ENCODE data around the gene SH3RF3. TPM values are rescaled to one million over a fixed set of nuclear protein-coding genes. Genes with fewer than 3 reads are reported as not detected.

The SH3RF3 gene
- total RNA-seq, 1 experiment from 2014 or later = not detected

DNA sequence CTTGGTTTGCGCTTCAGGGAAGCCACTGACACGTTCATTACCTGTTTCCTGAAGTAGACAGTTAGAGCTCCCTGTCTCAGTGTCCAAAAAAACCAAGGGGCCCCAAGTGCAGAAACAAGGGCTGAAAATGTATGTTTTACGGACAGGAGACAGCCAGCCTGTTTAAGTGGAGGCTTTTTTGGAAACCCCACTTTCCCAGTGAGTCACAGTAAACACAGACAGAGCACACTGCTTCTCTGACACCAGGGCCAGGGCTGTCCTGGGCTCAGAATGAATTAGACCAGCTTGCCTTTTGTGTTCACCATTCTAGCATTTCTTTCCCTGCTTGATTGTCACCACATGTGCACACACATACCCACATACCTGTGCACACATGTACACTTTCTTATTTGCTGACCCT, 128.6 kb downstream of the SH3RF3 start:
- H3K9me3 ChIP-seq (ENCODE audit: control insufficient read depth in 1 of 2, insufficient read depth in 1 of 2, low read depth in 1 of 2, low read length in 2 of 2) = no peaks in the 10 kb centered on the region
- CTCF ChIA-PET = no interaction called here
- intact Hi-C loops (cut with micrococcal nuclease) = no loop called here
- no TSS peak for BruUV-seq (replicated peaks)
- TF ChIP-seq POLR2A (IDR thresholded peaks at IDR 0.05; ENCODE audit: borderline replicate concordance, extremely low read depth, insufficient read depth, insufficient read length) = no peak
- no peak for ATAC-seq
- no peak overlapping the region for H2AFZ ChIP-seq (ENCODE audit: low read depth, low read length, poor library complexity, severe bottlenecking)
- H3K79me2 ChIP-seq (ENCODE audit: insufficient read depth, low read length) = no peaks in the 10 kb centered on the region
- DNase-seq (ENCODE audit: low read depth, low spot score) = no peak
- no peaks in the 10 kb centered on the region for H4K20me1 ChIP-seq (ENCODE audit: insufficient read depth)
- no peak overlapping the region for H3K9ac ChIP-seq (ENCODE audit: low read length)
- no peak overlapping the region for H3K27ac ChIP-seq (ENCODE audit: low read depth, low read length)
- H3K36me3 ChIP-seq (ENCODE audit: control insufficient read depth in 1 of 2, insufficient read depth in 2 of 2, low read length in 2 of 2) = no peaks in the 10 kb centered on the region
- no peaks in the 10 kb centered on the region for H3K4me1 ChIP-seq (ENCODE audit: control insufficient read depth in 1 of 2, insufficient read depth in 2 of 2, low read length in 2 of 2)
- H3K4me2 ChIP-seq (ENCODE audit: low read length) = no peak overlapping the region
- no peaks in the 10 kb centered on the region for H3K9me2 ChIP-seq (ENCODE audit: insufficient read depth)
- H3K4me3 ChIP-seq (replicated peaks in 1 of 2; ENCODE audit: low read depth in 1 of 2, low read length in 2 of 2) = no peak overlapping the region
- H3K27me3 ChIP-seq (ENCODE audit: insufficient read depth, low read length) = no peaks in the 10 kb centered on the region; the same call in 1 of the 2 replicates
- POLR2A ChIA-PET = no interaction called here
- RAD21 ChIA-PET (ENCODE audit: low non-redundant PET in 1 of 2, low total read pairs in 2 of 2, uncharacterized antibody in 2 of 2, unreplicated experiment in 2 of 2) = no interaction called here

DNA sequence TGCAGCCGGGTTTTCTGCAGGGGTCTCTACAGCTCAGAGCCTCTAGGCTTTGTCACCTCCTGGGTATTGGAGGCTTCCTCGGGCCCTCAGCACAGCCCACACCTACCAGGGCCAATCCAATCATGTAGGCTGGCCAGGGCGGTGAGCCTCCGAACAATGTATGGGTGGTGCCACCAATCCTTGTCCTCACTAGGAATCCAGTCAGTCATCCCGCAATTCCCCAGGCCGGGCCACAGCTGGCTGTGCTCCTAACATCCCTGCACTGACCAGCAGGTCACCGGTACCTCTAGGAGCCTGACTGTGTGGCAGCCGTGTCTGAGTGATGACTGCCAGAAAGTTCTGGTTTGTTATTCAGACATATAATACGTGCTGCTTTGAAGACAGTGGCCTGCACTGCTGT, 129.4 kb downstream of the SH3RF3 start:
- CTCF ChIA-PET = no interaction called here
- no peaks in the 10 kb centered on the region for H3K9me3 ChIP-seq (ENCODE audit: control insufficient read depth in 1 of 2, insufficient read depth in 1 of 2, low read depth in 1 of 2, low read length in 2 of 2)
- no peak overlapping the region for H3K27ac ChIP-seq (ENCODE audit: low read depth, low read length)
- H3K79me2 ChIP-seq (ENCODE audit: insufficient read depth, low read length) = no peaks in the 10 kb centered on the region
- H3K9ac ChIP-seq (ENCODE audit: low read length) = no peak overlapping the region
- H4K20me1 ChIP-seq (ENCODE audit: insufficient read depth) = no peaks in the 10 kb centered on the region
- peaks cover 3 to 5% of the 10 kb centered on the region in 2 experiments; a peak in 3 of 4 replicates for H3K4me1 ChIP-seq (ENCODE audit: control insufficient read depth in 1 of 2, insufficient read depth in 2 of 2, low read length in 2 of 2)
- no peaks in the 10 kb centered on the region; the same call in 1 of the 2 replicates for H3K27me3 ChIP-seq (ENCODE audit: insufficient read depth, low read length)
- H2AFZ ChIP-seq (ENCODE audit: low read depth, low read length, poor library complexity, severe bottlenecking) = no peak overlapping the region
- no peaks in the 10 kb centered on the region for H3K9me2 ChIP-seq (ENCODE audit: insufficient read depth)
- RAD21 ChIA-PET (ENCODE audit: low non-redundant PET in 1 of 2, low total read pairs in 2 of 2, uncharacterized antibody in 2 of 2, unreplicated experiment in 2 of 2) = no interaction called here
- TF ChIP-seq TCF7L2 (IDR thresholded peaks at IDR 0.05; ENCODE audit: borderline replicate concordance, extremely low read depth, insufficient read depth, insufficient read length) = no peak
- no peak for TF ChIP-seq YY1 (IDR thresholded peaks at IDR 0.05; ENCODE audit: extremely low read depth, insufficient replicate concordance, low read depth, low read length)
- TF ChIP-seq ELF1 (IDR thresholded peaks at IDR 0.05; ENCODE audit: borderline replicate concordance, low read depth) = no peak
- no peak for TF ChIP-seq POLR2A (IDR thresholded peaks at IDR 0.05; ENCODE audit: borderline replicate concordance, extremely low read depth, insufficient read depth, insufficient read length)
- TF ChIP-seq JUND (IDR thresholded peaks at IDR 0.05) = no peak
- no peak for TF ChIP-seq EZH2 (IDR thresholded peaks at IDR 0.05)
- no peak for TF ChIP-seq EZH2phosphoT487 (IDR thresholded peaks at IDR 0.05; ENCODE audit: borderline replicate concordance)
- ATAC-seq (no peak), DNase-seq (ENCODE audit: low read depth, low spot score) (no peak)
- no peak overlapping the region for H3K4me2 ChIP-seq (ENCODE audit: low read length)
- intact Hi-C loops (cut with micrococcal nuclease) = no loop called here
- no TSS peak for BruUV-seq (replicated peaks)
- no peaks in the 10 kb centered on the region for H3K36me3 ChIP-seq (ENCODE audit: control insufficient read depth in 1 of 2, insufficient read depth in 2 of 2, low read length in 2 of 2)
- no peak overlapping the region for H3K4me3 ChIP-seq (replicated peaks in 1 of 2; ENCODE audit: low read depth in 1 of 2, low read length in 2 of 2)
- POLR2A ChIA-PET = no interaction called here

Measured in HCT116 (cell line).